Activated CD4-positive, alpha-beta memory T cell treated with anti-CD3 and anti-CD28 coated beads, Interleukin-2, amount 10 ng/mL, durations not matched to agents 7 days and 5 days (primary cell): ENCODE measurements around the gene MMP28. TPM values are rescaled to one million over a fixed set of nuclear protein-coding genes. Genes with fewer than 3 reads are reported as not detected.

Source experiments
- CTCF ChIA-PET: fragments of 350-600 bp; sonication (Branson Sonifier 250); formaldehyde crosslinking; loops from one replicate; lab custom pipeline; 2021; ENCODE audit warnings: antibody characterized with exemption, inconsistent platforms; lab: Charles Lee
- POLR2A ChIA-PET: fragments of 350-600 bp; sonication (Branson Sonifier 250); formaldehyde crosslinking; loops from one replicate; lab custom pipeline; 2021; ENCODE audit warnings: antibody characterized with exemption; lab: Charles Lee
- DNase-seq: peaks from one replicate; pipeline ENCODE4 v3.0.0-alpha.2; 2020
- H3K27ac Mint-ChIP-seq: one replicate; pipeline ENCODE4 v1.8.0; 2021; ENCODE audit warnings: mild to moderate bottlenecking, mixed read lengths
- H3K27me3 Mint-ChIP-seq: one replicate; pipeline ENCODE4 v1.8.0; 2021; ENCODE audit warnings: mixed read lengths
- H3K36me3 Mint-ChIP-seq: one replicate; pipeline ENCODE4 v1.8.0; 2021; ENCODE audit warnings: low read depth, mixed read lengths
- H3K4me1 Mint-ChIP-seq: one replicate; pipeline ENCODE4 v1.8.0; 2021; ENCODE audit warnings: mixed read lengths
- H3K4me3 Mint-ChIP-seq: one replicate; pipeline ENCODE4 v1.8.0; 2021; ENCODE audit warnings: mild to moderate bottlenecking, mixed read lengths
- H3K9me3 Mint-ChIP-seq: one replicate; pipeline ENCODE4 v1.8.0; 2021; ENCODE audit warnings: mixed read lengths
- total RNA-seq, 2 experiments: library from RNA; stranded (reverse); gene quantifications; one replicate each; pipeline ENCODE4 v1.2.3, GENCODE V29; 2021

MMP28 gene
- total RNA-seq, 2 experiments from 2014 or later: not detected

- CTCF ChIA-PET: interaction anchor here (1.5 kb wide), 1 partner anchor 12 kb away, joined by 4 read pairs; no protein-coding TSS in a partner anchor
- Mint-ChIP-seq H3K27me3 (peaks cover 36% of the 10 kb centered on the region), H3K27ac (no peak overlapping the region), H3K4me1 (peaks cover 6% of the 10 kb centered on the region), H3K4me3 (no peak overlapping the region), H3K9me3 (no peaks in the 10 kb centered on the region), H3K36me3 (peaks cover 6% of the 10 kb centered on the region)
- POLR2A ChIA-PET: no interaction called here
- DNase-seq: no peak
These were observed 60.2 kb downstream of the MMP28 start for GRCh38 chr17:35735036-35735805.

- H3K9me3 Mint-ChIP-seq: no peaks in the 10 kb centered on the region
- DNase-seq: no peak
- no peak overlapping the region for H3K27ac Mint-ChIP-seq
- POLR2A ChIA-PET: no interaction called here
- H3K4me1 Mint-ChIP-seq: peaks cover 6% of the 10 kb centered on the region
- no peak overlapping the region for H3K4me3 Mint-ChIP-seq
- CTCF ChIA-PET: no interaction called here
- peaks cover 6% of the 10 kb centered on the region for H3K36me3 Mint-ChIP-seq
- peaks cover 28% of the 10 kb centered on the region for H3K27me3 Mint-ChIP-seq
These were observed 61.0 kb downstream of the MMP28 start for GRCh38 chr17:35734396-35734795.

- no peak overlapping the region for H3K27ac Mint-ChIP-seq
- H3K36me3 Mint-ChIP-seq: peaks cover 6% of the 10 kb centered on the region
- POLR2A ChIA-PET: no interaction called here
- DNase-seq: no peak
- CTCF ChIA-PET: no interaction called here
- H3K9me3 Mint-ChIP-seq: no peaks in the 10 kb centered on the region
- H3K4me1 Mint-ChIP-seq: peaks cover 6% of the 10 kb centered on the region
- no peak overlapping the region for H3K4me3 Mint-ChIP-seq
- peaks cover 24% of the 10 kb centered on the region for H3K27me3 Mint-ChIP-seq
These were observed 62.1 kb downstream of the MMP28 start for GRCh38 chr17:35733366-35733765.

- H3K4me3 Mint-ChIP-seq: no peak overlapping the region
- CTCF ChIA-PET: no interaction called here
These were observed 62.7 kb downstream of the MMP28 start for GRCh38 chr17:35732806-35733136.

GRCh38 chr17:35731917-35732805 lies 63.3 kb downstream of the MMP28 start:
- H3K9me3 Mint-ChIP-seq: no peaks in the 10 kb centered on the region
- DNase-seq: no peak
- no peak overlapping the region for H3K27ac Mint-ChIP-seq
- peaks cover 15% of the 10 kb centered on the region for H3K36me3 Mint-ChIP-seq
- peaks cover 6% of the 10 kb centered on the region for H3K4me1 Mint-ChIP-seq
- POLR2A ChIA-PET: interaction anchor here (1.1 kb wide), 1 partner anchor 10 kb away, joined by 3 read pairs; no protein-coding TSS in a partner anchor
- H3K4me3 Mint-ChIP-seq: no peak overlapping the region
- CTCF ChIA-PET: interaction anchor here (1.3 to 1.5 kb wide), 2 partner anchors 15 to 32 kb away, joined by 3 to 7 read pairs; no protein-coding TSS in a partner anchor
- peaks cover 24% of the 10 kb centered on the region for H3K27me3 Mint-ChIP-seq

More at GRCh38 chr17:35732806-35733136, 62.7 kb downstream of the MMP28 start:
- Mint-ChIP-seq H3K9me3 (no peaks in the 10 kb centered on the region), H3K36me3 (peaks cover 10% of the 10 kb centered on the region), H3K27me3 (peaks cover 24% of the 10 kb centered on the region), H3K27ac (no peak overlapping the region), H3K4me1 (peaks cover 6% of the 10 kb centered on the region)
- POLR2A ChIA-PET: no interaction called here
- DNase-seq: no peak

GRCh38 chr17:35731239-35731916 lies 64.1 kb downstream of the MMP28 start, which contains the start of gene RASL10B:
TSS of gene RASL10B (plus strand) at chr17:35731639. CDS start at chr17:35735185, 3,546 bp downstream.
- DNase-seq: no peak
- H3K4me1 Mint-ChIP-seq: peaks cover 6% of the 10 kb centered on the region

GRCh38 chr17:35730400-35731005 lies 64.9 kb downstream of the MMP28 start:
- no peak overlapping the region for H3K27ac Mint-ChIP-seq
- CTCF ChIA-PET: interaction anchor here (1.3 to 1.5 kb wide), 2 partner anchors 17 to 34 kb away, joined by 3 to 7 read pairs; no protein-coding TSS in a partner anchor
- H3K27me3 Mint-ChIP-seq: peaks cover 24% of the 10 kb centered on the region
- H3K4me1 Mint-ChIP-seq: peaks cover 6% of the 10 kb centered on the region
- no peak overlapping the region for H3K4me3 Mint-ChIP-seq
- no peaks in the 10 kb centered on the region for H3K9me3 Mint-ChIP-seq
- POLR2A ChIA-PET: interaction anchor here (0.6 kb wide), 1 partner anchor 194 kb away, joined by 3 read pairs; no protein-coding TSS in a partner anchor
- DNase-seq: no peak
- peaks cover 21% of the 10 kb centered on the region for H3K36me3 Mint-ChIP-seq

More at GRCh38 chr17:35731239-35731916, 64.1 kb downstream of the MMP28 start, which contains the start of gene RASL10B:
- Mint-ChIP-seq H3K27ac (no peak within 1 kb of the TSS), H3K36me3 (peaks cover 16% of the 10 kb centered on the region), H3K4me3 (no peak within 1 kb of the TSS), H3K9me3 (no peaks in the 10 kb centered on the region), H3K27me3 (peaks cover 24% of the 10 kb centered on the region)
- POLR2A ChIA-PET: interaction anchor here (0.6 to 1.1 kb wide), 2 partner anchors 10 to 195 kb away, joined by 3 read pairs; no protein-coding TSS in a partner anchor
- CTCF ChIA-PET: interaction anchor here (1.3 to 1.5 kb wide), 2 partner anchors 16 to 33 kb away, joined by 3 to 7 read pairs; no protein-coding TSS in a partner anchor

GRCh38 chr17:35729405-35729833 lies 66.0 kb downstream of the MMP28 start:
- Mint-ChIP-seq H3K4me1 (peaks cover 6% of the 10 kb centered on the region), H3K9me3 (no peaks in the 10 kb centered on the region), H3K36me3 (peaks cover 32% of the 10 kb centered on the region), H3K27ac (no peak overlapping the region), H3K4me3 (no peak overlapping the region), H3K27me3 (peaks cover 24% of the 10 kb centered on the region)
- POLR2A ChIA-PET: no interaction called here
- CTCF ChIA-PET: no interaction called here
- no peak for DNase-seq

- no peaks in the 10 kb centered on the region for H3K9me3 Mint-ChIP-seq
- H3K4me3 Mint-ChIP-seq: no peak overlapping the region
- no peak overlapping the region for H3K27ac Mint-ChIP-seq
- DNase-seq: no peak
- peaks cover 24% of the 10 kb centered on the region for H3K27me3 Mint-ChIP-seq
- H3K4me1 Mint-ChIP-seq: peaks cover 6% of the 10 kb centered on the region
- peaks cover 41% of the 10 kb centered on the region for H3K36me3 Mint-ChIP-seq
- POLR2A ChIA-PET: no interaction called here
- CTCF ChIA-PET: interaction anchor here (1.0 kb wide), 1 partner anchor 18 kb away, joined by 3 read pairs; no protein-coding TSS in a partner anchor
These were observed 66.9 kb downstream of the MMP28 start for GRCh38 chr17:35728551-35728950.

GRCh38 chr17:35727635-35728034 lies 67.8 kb downstream of the MMP28 start:
- no peak overlapping the region for H3K27ac Mint-ChIP-seq
- no peaks in the 10 kb centered on the region for H3K9me3 Mint-ChIP-seq
- H3K27me3 Mint-ChIP-seq: peaks cover 17% of the 10 kb centered on the region
- H3K36me3 Mint-ChIP-seq: peaks cover 43% of the 10 kb centered on the region
- H3K4me1 Mint-ChIP-seq: peaks cover 6% of the 10 kb centered on the region
- DNase-seq: no peak
- ChIA-PET POLR2A (no interaction called here), CTCF (interaction anchor here (1.0 to 2.0 kb wide), 2 partner anchors 19 to 36 kb away, joined by 3 to 6 read pairs; no protein-coding TSS in a partner anchor)
- no peak overlapping the region for H3K4me3 Mint-ChIP-seq

- no peak for DNase-seq
- Mint-ChIP-seq H3K4me1 (peaks cover 4% of the 10 kb centered on the region), H3K27ac (no peak overlapping the region), H3K36me3 (peaks cover 43% of the 10 kb centered on the region), H3K4me3 (no peak overlapping the region), H3K27me3 (peaks cover 11% of the 10 kb centered on the region), H3K9me3 (no peaks in the 10 kb centered on the region)
- POLR2A ChIA-PET: no interaction called here
- CTCF ChIA-PET: interaction anchor here (2.0 kb wide), 1 partner anchor 37 kb away, joined by 6 read pairs; no protein-coding TSS in a partner anchor
These were observed 68.4 kb downstream of the MMP28 start for GRCh38 chr17:35726953-35727460.
